ENCODE data around the gene ARSB. TPM values are rescaled to one million over a fixed set of nuclear protein-coding genes. Genes with fewer than 3 reads are reported as not detected.
"Not testable (repeated sequence)": the region's sequence is repeated elsewhere in the genome, so short reads cannot be mapped to it uniquely, and the experiment has no call there.

ARSB gene
- total RNA-seq, 1 experiment from 2014 or later, result 18.1 TPM

- in situ Hi-C loops (cut with HindIII; ENCODE audit: low pct_unique_long_range_greater_than_20kb, low sequenced_read_pairs), result no loop called here
Observed at GRCh38 chr5:78881884-78882283, 103.2 kb downstream of the ARSB start.

GRCh38 chr5:78879516-78879915, 105.6 kb downstream of the ARSB start:
- TF ChIP-seq TCF7L2 (IDR thresholded peaks at IDR 0.05; ENCODE audit: low read depth, low read length) (no peak), POLR2AphosphoS5 (IDR thresholded peaks at IDR 0.05; ENCODE audit: low read depth, low read length) (no peak), CTCF (IDR thresholded peaks at IDR 0.05) (no peak), SIN3A (IDR thresholded peaks at IDR 0.05; ENCODE audit: borderline replicate concordance, insufficient read depth, low read depth, low read length) (no peak), REST (IDR thresholded peaks at IDR 0.05; ENCODE audit: insufficient read depth in 1 of 2, low read depth in 2 of 2, low read length in 1 of 2) (no peak)
- Histone ChIP-seq H3K4me3 (ENCODE audit: low read depth in 2 of 2, low read length in 2 of 2) (no peak overlapping the region), H3K9me3 (ENCODE audit: control insufficient read depth, insufficient read depth, low read depth, low read length) (no peaks in the 10 kb centered on the region), H3K27ac (ENCODE audit: low read length) (no peak overlapping the region), H3K27me3 (ENCODE audit: control insufficient read depth, insufficient read depth, low read length) (no peaks in the 10 kb centered on the region), H3K4me1 (ENCODE audit: control insufficient read depth, insufficient read depth, low read length) (no peaks in the 10 kb centered on the region), H3K36me3 (ENCODE audit: control insufficient read depth, insufficient read depth, low read length) (no peaks in the 10 kb centered on the region)
- intact Hi-C loops (cut with micrococcal nuclease; ENCODE audit: unreplicated experiment) (no loop called here), in situ Hi-C loops (cut with HindIII; ENCODE audit: low pct_unique_long_range_greater_than_20kb, low sequenced_read_pairs) (no loop called here)
- ATAC-seq, result no peak
- no peak for DNase-seq (ENCODE audit: low read depth, low spot score)
- ChIA-PET CTCF (no interaction called here), POLR2A (no interaction called here)
- BruUV-seq (replicated peaks), result no TSS peak

More at GRCh38 chr5:78881884-78882283, 103.2 kb downstream of the ARSB start:
- ChIA-PET POLR2A (no interaction called here), CTCF (no interaction called here)
- H3K4me1 ChIP-seq (ENCODE audit: control insufficient read depth, insufficient read depth, low read length), result no peaks in the 10 kb centered on the region
- TF ChIP-seq POLR2AphosphoS5 (IDR thresholded peaks at IDR 0.05; ENCODE audit: low read depth, low read length) (no peak), CTCF (IDR thresholded peaks at IDR 0.05) (no peak), SIN3A (IDR thresholded peaks at IDR 0.05; ENCODE audit: borderline replicate concordance, insufficient read depth, low read depth, low read length) (no peak), REST (IDR thresholded peaks at IDR 0.05; ENCODE audit: insufficient read depth in 1 of 2, low read depth in 2 of 2, low read length in 1 of 2) (no peak), TCF7L2 (IDR thresholded peaks at IDR 0.05; ENCODE audit: low read depth, low read length) (no peak)
- no peaks in the 10 kb centered on the region for H3K27me3 ChIP-seq (ENCODE audit: control insufficient read depth, insufficient read depth, low read length)
- DNase-seq (ENCODE audit: low read depth, low spot score) (no peak), ATAC-seq (no peak)
- no peaks in the 10 kb centered on the region for H3K9me3 ChIP-seq (ENCODE audit: control insufficient read depth, insufficient read depth, low read depth, low read length)
- intact Hi-C loops (cut with micrococcal nuclease; ENCODE audit: unreplicated experiment), result loop anchor here (10.0 kb wide), 1 partner anchor 347 kb away; no protein-coding TSS in a partner anchor
- no TSS peak for BruUV-seq (replicated peaks)
- H3K4me3 ChIP-seq (ENCODE audit: low read depth in 2 of 2, low read length in 2 of 2), result no peak overlapping the region
- H3K36me3 ChIP-seq (ENCODE audit: control insufficient read depth, insufficient read depth, low read length), result no peaks in the 10 kb centered on the region
- no peak overlapping the region for H3K27ac ChIP-seq (ENCODE audit: low read length)

- BruUV-seq (replicated peaks); intact Hi-C loops (cut with micrococcal nuclease; ENCODE audit: unreplicated experiment); H3K36me3 ChIP-seq (ENCODE audit: control insufficient read depth, insufficient read depth, low read length); H3K27ac ChIP-seq (ENCODE audit: low read length); CTCF ChIA-PET; H3K27me3 ChIP-seq (ENCODE audit: control insufficient read depth, insufficient read depth, low read length); ATAC-seq; H3K4me1 ChIP-seq (ENCODE audit: control insufficient read depth, insufficient read depth, low read length); DNase-seq (ENCODE audit: low read depth, low spot score); POLR2A ChIA-PET; in situ Hi-C loops (cut with HindIII; ENCODE audit: low pct_unique_long_range_greater_than_20kb, low sequenced_read_pairs); H3K4me3 ChIP-seq (ENCODE audit: low read depth in 2 of 2, low read length in 2 of 2); H3K9me3 ChIP-seq (ENCODE audit: control insufficient read depth, insufficient read depth, low read depth, low read length): not testable (repeated sequence)
Observed at GRCh38 chr5:78866076-78866475, 119.0 kb downstream of the ARSB start.
